GM19025 (cell line): ENCODE measurements around the gene KCNJ12.

Experiments
- ATAC-seq: cut with Tn5 transposase; IDR thresholded peaks from one replicate; pipeline ENCODE4 v1.9.1; 2021; ENCODE audit warnings: mild to moderate bottlenecking, low read depth, moderate library complexity; ENCODE audit not compliant: unreplicated experiment

The KCNJ12 gene

GRCh38 chr17:21363776-21364642, 12.1 kb upstream of the KCNJ12 start:
- ATAC-seq, result no peak

DNA sequence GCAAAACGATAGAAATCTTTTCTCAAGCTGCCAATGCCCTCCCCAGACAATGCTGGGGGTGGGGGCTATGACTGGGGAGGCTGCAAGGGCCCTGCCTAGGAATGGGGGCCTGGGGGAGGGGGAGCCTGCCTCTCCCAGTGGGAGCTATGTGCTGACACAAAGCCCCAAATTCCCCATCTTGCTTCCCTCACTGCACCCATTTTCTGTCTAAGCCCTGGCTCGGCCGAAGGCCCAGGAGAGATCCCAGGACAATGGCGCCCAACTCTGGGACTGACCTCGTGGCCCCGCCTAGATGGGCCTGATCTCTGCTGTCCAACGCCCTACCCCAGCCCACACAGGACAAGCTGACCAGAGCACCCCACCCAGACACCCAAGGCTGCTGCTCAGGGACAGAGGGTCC, 11.1 kb upstream of the KCNJ12 start:
- ATAC-seq, result no peak

- no peak for ATAC-seq
Observed at GRCh38 chr17:21368545-21369246, 7.5 kb upstream of the KCNJ12 start.

DNA sequence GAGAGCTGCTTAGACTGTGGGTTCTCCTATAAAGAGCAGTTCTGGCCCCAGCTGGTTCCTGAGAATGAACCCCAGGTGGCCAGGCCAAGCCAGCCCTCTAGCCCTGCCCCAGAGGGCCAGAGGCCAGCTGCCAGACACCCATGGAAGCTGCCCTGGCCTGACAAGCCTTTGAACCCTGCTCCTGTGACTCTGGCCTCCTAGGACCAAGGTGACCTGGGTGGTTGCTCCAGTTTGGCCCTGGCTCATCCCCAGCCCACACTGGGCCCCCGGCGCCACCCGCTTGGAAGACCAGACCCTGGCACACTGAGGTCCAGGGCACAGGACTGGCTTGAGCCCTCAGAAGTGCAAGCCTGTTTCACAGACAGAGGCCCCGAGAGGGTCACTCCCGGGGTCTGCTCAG, 6.8 kb upstream of the KCNJ12 start:
- no peak for ATAC-seq

- ATAC-seq, result no peak
Observed at GRCh38 chr17:21370430-21370829, 5.7 kb upstream of the KCNJ12 start.

- ATAC-seq, result no peak
Observed at GRCh38 chr17:21371511-21372081, 4.6 kb upstream of the KCNJ12 start.

DNA sequence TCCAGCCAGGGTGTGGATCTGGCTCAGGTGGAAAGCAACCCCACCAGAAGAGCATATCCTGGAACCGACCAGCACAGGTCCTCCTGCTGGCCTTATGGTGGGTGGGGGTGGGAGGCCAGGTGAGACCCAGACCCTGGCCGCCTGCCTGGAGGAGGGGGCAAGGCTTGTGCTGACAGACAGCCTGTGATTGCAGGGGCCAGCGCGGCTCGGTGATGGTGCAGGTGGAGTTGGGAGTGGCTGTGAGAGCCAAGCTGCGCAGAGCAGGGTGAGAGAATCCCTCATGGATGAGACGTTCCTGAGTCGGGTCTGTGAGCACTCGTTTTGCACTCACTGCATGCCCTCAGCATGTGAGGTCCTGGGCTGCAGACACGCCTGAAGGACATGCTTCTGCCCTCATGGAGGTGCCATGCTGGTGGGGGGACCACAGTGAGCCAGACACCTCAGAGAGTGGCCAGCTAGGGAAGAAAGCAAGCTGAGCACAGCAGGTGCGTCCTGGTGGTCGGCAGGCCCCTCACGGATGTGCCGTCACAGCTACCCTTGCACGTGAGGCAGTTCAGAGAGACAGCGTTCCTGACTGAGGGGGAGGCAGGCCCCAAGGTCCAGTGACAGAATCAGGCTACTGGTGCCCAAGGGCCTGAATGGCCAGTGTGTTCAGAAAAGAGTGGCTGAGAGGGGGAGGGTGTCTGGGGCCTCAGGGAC, 3.8 kb upstream of the KCNJ12 start:
- ATAC-seq, result no peak

- no peak for ATAC-seq
Observed at GRCh38 chr17:21373036-21373435, 3.1 kb upstream of the KCNJ12 start.

GRCh38 chr17:21373696-21374440, 2.3 kb upstream of the KCNJ12 start:
- no peak for ATAC-seq

DNA sequence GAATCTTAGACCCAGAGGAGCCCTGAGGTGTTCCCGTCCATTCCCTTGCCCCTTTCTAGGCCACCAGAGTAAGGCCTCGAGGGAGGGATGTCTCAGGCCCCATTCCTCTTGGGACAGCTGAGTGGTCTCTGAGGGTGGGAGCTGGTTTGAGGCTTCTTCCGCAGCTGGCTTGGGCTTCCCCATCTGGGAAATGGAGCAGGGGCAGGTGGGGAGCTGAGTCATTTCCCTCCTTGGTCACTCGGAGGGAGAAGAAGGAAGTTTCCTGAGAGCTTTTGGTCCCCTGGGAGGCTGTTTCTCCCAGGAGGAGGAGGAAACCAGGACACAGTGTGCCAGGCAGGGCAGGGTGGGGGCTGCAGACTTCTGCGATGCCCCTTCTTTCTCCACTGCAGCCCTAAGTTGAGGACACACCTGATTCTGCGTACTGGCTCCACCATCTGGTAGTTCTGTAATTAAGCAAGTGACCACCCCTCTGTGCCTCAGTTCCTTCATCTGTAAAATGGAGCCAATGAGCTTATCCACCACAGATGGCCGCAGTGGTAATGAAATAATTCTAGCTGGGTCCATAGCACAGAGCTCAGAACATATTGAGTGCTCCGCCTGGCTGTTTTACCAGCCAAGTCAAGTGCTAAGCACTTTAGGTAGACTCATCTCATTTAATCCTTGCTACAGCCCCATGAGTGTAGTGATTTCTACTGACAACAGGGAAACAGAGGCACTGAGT, 1.6 kb upstream of the KCNJ12 start:
- ATAC-seq, result no peak

GRCh38 chr17:21375162-21375560, 996 bp upstream of the KCNJ12 start:
- ATAC-seq, result no peak

- no peak for ATAC-seq
Observed at GRCh38 chr17:21375757-21376080, 438 bp upstream of the KCNJ12 start.

DNA sequence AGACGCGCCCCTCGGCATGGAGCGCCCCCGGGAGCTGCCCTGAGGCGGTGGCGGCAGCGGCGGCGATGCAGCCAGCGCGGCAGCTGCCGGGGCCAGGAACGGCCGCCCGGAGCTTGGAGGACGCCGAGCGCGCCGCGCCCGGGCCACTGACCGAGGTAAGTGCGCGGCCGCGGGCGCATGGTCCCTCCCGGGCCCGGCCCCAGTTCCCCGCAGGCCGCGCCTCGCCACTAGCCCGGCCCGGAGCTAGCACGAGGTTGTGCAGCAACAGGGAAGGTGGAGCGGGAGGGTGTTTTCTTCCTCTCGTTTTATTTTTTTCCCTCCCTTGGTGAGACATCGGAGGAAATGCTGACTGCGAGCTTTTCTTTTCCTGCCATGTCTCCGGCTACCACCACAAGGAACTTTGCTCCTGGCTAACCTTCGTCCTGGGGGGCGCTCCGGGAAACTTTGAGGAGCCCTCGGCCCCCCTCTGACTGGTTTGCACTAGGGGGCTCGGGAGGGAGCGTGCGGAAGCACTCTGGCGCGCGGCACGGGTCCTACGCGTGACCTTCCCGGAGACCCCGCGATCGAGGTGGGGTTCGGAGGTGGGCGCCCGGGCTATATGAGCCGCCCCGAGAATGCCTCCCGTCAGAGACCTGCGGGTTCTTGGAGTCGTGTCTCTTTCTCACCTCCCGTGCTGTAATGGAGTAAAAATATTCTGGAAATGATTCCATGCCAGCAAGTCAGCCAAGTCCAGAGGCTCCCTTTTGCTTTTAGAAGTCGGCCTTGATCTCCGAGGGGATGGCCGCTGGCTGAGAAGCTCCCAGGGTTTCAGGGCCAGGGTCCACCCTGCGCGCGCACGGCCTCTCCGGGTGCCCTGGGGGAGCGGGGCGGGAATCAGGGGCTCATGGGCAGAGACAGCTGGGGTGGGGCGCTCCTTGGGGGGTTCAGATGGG, 868 bp downstream of the KCNJ12 start:
- ATAC-seq, result no peak

DNA sequence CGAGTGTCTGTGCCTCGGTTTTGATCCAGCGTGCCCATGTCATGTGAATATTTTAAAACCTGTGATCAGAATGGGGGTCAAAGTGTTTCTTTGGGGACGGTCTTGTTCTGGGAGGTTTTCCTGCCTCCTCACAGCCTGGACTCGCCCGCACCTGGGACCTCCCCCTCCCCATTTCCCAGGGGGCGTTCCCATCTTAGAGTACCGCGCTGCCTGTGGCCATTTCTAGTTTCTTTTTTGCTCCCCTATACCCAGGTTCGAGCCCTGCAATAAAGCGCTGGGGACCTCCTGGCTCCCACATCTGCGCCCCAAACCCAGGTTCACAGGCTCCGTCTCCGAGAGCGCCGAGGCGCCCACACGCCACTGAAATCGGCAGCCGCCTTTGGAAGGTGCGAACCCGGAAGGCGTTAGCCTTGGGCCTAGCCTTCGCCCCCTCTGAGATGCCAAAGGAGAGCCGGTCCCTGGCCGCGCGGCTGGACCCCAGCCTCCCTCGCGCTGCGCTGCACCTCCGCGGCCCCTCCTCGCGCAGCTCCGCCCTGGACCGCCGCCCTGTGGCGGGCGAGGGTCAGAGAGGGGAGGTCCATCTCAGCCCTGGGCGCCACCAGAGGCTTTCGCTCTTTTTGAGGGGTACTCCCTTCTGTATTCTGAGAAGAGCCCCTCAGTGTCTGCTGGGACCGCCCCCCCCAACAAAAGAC, 1.7 kb downstream of the KCNJ12 start:
- ATAC-seq, result no peak

DNA sequence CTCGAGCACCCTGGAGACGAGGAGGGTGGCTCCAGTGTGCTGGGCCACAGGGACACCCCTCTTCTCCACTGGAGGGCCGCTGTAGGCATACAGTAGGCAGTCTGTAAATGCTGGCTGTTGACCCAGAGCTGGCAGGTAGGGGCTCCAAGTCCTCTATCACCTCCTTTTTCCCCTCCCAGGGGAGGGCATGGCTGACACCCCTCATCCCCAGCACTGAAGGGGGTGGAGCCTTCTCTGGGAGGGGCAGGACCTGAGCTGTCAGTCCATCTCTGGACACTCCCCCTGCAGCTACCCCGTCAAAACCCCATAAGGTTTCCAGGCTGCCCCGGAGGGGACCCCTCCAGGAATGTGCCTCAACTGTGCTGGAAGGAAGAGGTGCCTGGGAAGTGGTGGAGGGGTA, 2.4 kb downstream of the KCNJ12 start:
- ATAC-seq, result no peak

GRCh38 chr17:21379080-21379711, 3.0 kb downstream of the KCNJ12 start:
- no peak for ATAC-seq

DNA sequence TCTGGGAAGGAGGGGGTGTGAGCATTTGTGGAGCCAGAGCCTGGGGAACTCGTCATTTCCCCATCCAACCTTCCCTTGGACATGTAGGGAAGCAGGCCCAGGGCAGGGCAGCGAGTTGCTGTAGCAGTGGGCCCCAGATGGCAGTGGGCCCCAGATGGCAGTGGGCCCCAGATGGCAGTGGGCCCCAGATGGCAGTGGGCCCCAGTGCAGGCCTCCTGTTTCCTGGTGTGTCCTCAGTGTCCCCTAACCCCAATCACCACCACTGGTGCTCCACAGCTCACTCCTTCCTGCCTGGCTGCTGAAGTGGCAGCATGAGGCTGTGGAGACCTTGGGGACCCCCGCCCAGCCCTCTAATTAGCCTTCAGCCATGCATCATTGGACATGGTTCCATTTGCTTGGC, 4.5 kb downstream of the KCNJ12 start:
- ATAC-seq, result no peak
